ENCODE results near the gene LRRFIP2.
"Not testable (repeated sequence)": the region's sequence is repeated elsewhere in the genome, so short reads cannot be mapped to it uniquely, and the experiment has no call there.

LRRFIP2 gene

DNA sequence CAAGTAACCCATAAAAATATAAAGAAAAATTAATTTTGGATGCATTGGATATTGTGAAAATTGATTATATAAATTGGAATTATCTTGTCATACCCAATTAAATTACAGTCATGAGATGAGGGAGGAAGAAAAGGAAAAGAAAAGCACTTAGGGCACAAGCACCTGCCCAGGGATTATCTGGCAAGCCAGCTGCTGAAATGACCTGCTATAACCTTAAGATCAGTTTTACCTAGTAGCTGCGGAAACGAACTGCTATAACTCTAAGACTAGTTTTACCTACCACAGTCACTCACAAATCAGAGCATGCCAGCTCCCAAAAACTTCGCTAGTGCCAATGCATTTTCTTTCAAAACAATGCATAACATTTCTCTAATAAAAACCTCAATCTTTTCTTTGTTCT lies 26.2 kb downstream of the LRRFIP2 start:
- DNase-seq (ENCODE audit: low read depth) = no peak
- no peak for TF ChIP-seq CTCF (IDR thresholded peaks at IDR 0.05; ENCODE audit: insufficient read depth, low read depth, low read length, missing control alignments)
- H3K4me3 ChIP-seq (ENCODE audit: low read depth, low read length) = no peak overlapping the region

GRCh38 chr3:37147666-37148065 lies 26.7 kb downstream of the LRRFIP2 start:
- DNase-seq (ENCODE audit: low read depth) = no peak
- no peak overlapping the region for H3K4me3 ChIP-seq (ENCODE audit: low read depth, low read length)
- no peak for TF ChIP-seq CTCF (IDR thresholded peaks at IDR 0.05; ENCODE audit: insufficient read depth, low read depth, low read length, missing control alignments)

- H3K4me3 ChIP-seq (ENCODE audit: low read depth, low read length); DNase-seq (ENCODE audit: low read depth): not testable (repeated sequence)
Observed at GRCh38 chr3:37146927-37147326, 27.5 kb downstream of the LRRFIP2 start.

DNA sequence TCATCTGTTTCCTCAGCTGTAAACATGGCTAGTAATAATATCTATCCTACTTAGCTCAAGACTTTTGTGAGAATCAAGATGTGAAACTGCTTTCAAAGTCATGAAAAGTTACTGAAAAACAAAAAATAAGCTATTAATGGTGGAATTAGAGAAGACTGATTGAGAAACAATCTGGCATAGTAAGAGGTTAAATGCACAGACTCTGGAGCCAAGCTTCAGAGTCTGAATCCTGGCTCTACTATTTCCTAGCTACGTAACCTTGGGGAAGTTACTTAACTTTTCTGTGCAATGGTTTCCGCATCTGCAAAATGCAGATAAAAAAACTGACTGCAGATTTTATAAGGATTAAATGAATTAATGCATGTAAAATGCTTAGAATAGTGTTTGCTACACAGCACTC lies 28.8 kb downstream of the LRRFIP2 start:
- TF ChIP-seq CTCF (IDR thresholded peaks at IDR 0.05; ENCODE audit: insufficient read depth, low read depth, low read length, missing control alignments) = no peak
- H3K4me3 ChIP-seq (ENCODE audit: low read depth, low read length) = no peak overlapping the region
- no peak for DNase-seq (ENCODE audit: low read depth)

- no peak for DNase-seq (ENCODE audit: low read depth)
- no peak overlapping the region for H3K4me3 ChIP-seq (ENCODE audit: low read depth, low read length)
- no peak for TF ChIP-seq CTCF (IDR thresholded peaks at IDR 0.05; ENCODE audit: insufficient read depth, low read depth, low read length, missing control alignments)
Observed at GRCh38 chr3:37144806-37145205, 29.6 kb downstream of the LRRFIP2 start.

- no peak for TF ChIP-seq CTCF (IDR thresholded peaks at IDR 0.05; ENCODE audit: insufficient read depth, low read depth, low read length, missing control alignments)
- no peak for DNase-seq (ENCODE audit: low read depth)
Observed at GRCh38 chr3:37143821-37144220, 30.6 kb downstream of the LRRFIP2 start.

DNA sequence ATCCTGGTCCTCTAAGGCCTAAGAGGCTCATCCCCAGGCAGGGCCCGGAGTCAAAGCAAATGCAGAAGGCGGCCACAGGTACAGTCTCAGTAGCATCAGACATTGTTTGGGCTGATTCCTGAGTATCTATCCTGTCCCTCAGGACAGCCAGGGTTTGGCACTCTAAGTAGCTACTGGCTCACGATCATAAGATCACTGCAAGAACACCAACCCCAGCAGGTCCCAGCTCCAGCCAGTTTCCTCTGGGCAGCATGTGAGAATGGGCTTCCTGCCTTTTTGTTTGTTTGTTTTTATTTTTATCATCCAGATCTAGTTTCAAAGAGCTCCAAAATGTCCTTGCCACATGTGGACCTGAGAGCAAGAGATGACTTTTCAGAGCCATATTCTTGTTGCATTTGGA lies 32.7 kb downstream of the LRRFIP2 start:
- no peak for DNase-seq (ENCODE audit: low read depth)
- H3K4me3 ChIP-seq (ENCODE audit: low read depth, low read length) = no peak overlapping the region
- TF ChIP-seq CTCF (IDR thresholded peaks at IDR 0.05; ENCODE audit: insufficient read depth, low read depth, low read length, missing control alignments) = no peak

More at GRCh38 chr3:37143821-37144220, 30.6 kb downstream of the LRRFIP2 start:
- H3K4me3 ChIP-seq (ENCODE audit: low read depth, low read length) = no peak overlapping the region

All from GM12865 (cell line).